H1 (cell line): ENCODE measurements around the gene H2BW1. TPM values are rescaled to one million over a fixed set of nuclear protein-coding genes. Genes with fewer than 3 reads are reported as not detected.

ENCODE experiments used
- CTCF ChIA-PET: fragments of 300-600 bp; sonication (Branson Sonifier 250); formaldehyde crosslinking; loops from one replicate; lab custom pipeline; 2021; ENCODE audit not compliant: partially characterized antibody; lab: Charles Lee
- POLR2A ChIA-PET: fragments of 300-600 bp; sonication (Branson Sonifier 250); formaldehyde crosslinking; loops from one replicate; lab custom pipeline; 2021; ENCODE audit warnings: inconsistent platforms; ENCODE audit not compliant: partially characterized antibody; lab: Charles Lee
- DNase-seq, 2 experiments: peaks; one replicate each; pipeline versions ENCODE4 v3.0.0 to v3.0.0-alpha.2; 2010 to 2022; ENCODE audit warnings: low spot score in 2 of 2, low read depth in 1 of 2, mixed read lengths in 1 of 2
- FAIRE-seq: peaks from 2 replicates; lab custom pipeline; 2011; peaks lifted over from hg19 to GRCh38; lab: Jason Lieb, UNC
- H2AFZ ChIP-seq: 2 replicates; pipeline ENCODE4 v1.8.1; 2012; ENCODE audit warnings: low read length, inconsistent platforms
- H2AK5ac ChIP-seq: 2 replicates; pipeline ENCODE4 v1.6.1; 2013; ENCODE audit warnings: low read depth, low read length
- H2BK120ac ChIP-seq: replicated peaks from 2 replicates; pipeline ENCODE3; 2013; ENCODE audit warnings: low read depth, low read length, inconsistent platforms
- H2BK12ac ChIP-seq: 2 replicates; pipeline ENCODE4 v1.6.1; 2013; ENCODE audit warnings: low read depth, low read length
- H2BK15ac ChIP-seq: 2 replicates; pipeline ENCODE4 v1.6.1; 2013; ENCODE audit warnings: low read length
- H2BK20ac ChIP-seq: 2 replicates; pipeline ENCODE4 v1.6.1; 2013; ENCODE audit warnings: low read length
- H2BK5ac ChIP-seq: 2 replicates; pipeline ENCODE4 v1.6.1; 2013; ENCODE audit warnings: low read depth, low read length
- H3K14ac ChIP-seq: 2 replicates; pipeline ENCODE4 v1.6.1; 2013; ENCODE audit warnings: inconsistent platforms; ENCODE audit not compliant: insufficient read length
- H3K18ac ChIP-seq: 2 replicates; pipeline ENCODE4 v1.6.1; 2013; ENCODE audit warnings: low read length; ENCODE audit errors: extremely low read depth
- H3K23ac ChIP-seq: 2 replicates; pipeline ENCODE4 v1.6.1; 2013; ENCODE audit warnings: inconsistent platforms; ENCODE audit not compliant: insufficient read length
- H3K23me2 ChIP-seq: 2 replicates; pipeline ENCODE4 v1.6.1; 2013; ENCODE audit warnings: low read depth, low read length
- H3K27ac ChIP-seq: 2 replicates; pipeline ENCODE4 v1.6.1; 2011; ENCODE audit warnings: low read depth, low read length, inconsistent platforms
- H3K27me3 ChIP-seq, 4 experiments: replicated peaks in 1 of 4; 1 replicate in 1 of 4; 2 replicates in 3 of 4; pipeline versions ENCODE4 v1.6.1 to v1.8.1; 2011 to 2013; ENCODE audit warnings: low read length in 3 of 4, mild to moderate bottlenecking in 3 of 4, inconsistent platforms in 2 of 4, mixed read lengths in 2 of 4, moderate library complexity in 1 of 4; ENCODE audit not compliant: control insufficient read depth in 3 of 4, insufficient read depth in 3 of 4; ENCODE audit errors: extremely low read depth in 1 of 4
- H3K36me3 ChIP-seq, 4 experiments: 2 replicates each; pipeline versions ENCODE4 v1.6.1 to v1.8.1; 2011 to 2013; ENCODE audit warnings: mild to moderate bottlenecking in 4 of 4, low read length in 3 of 4, moderate library complexity in 2 of 4, control low read depth in 1 of 4, inconsistent platforms in 1 of 4; ENCODE audit not compliant: insufficient read depth in 4 of 4, control insufficient read depth in 2 of 4
- H3K4ac ChIP-seq: replicated peaks from 2 replicates; pipeline ENCODE3; 2013; ENCODE audit warnings: low read length, low read depth, mixed read lengths, inconsistent platforms; ENCODE audit not compliant: insufficient read length
- H3K4me1 ChIP-seq, 4 experiments: replicated peaks in 1 of 4; 1 replicate in 1 of 4; 2 replicates in 3 of 4; pipeline versions ENCODE4 v1.6.1 to v1.8.1; 2011 to 2013; ENCODE audit warnings: low read length in 3 of 4, inconsistent platforms in 2 of 4, mixed read lengths in 1 of 4; ENCODE audit not compliant: insufficient read depth in 4 of 4, control insufficient read depth in 3 of 4
- H3K4me2 ChIP-seq, 2 experiments: 2 replicates each; pipeline versions ENCODE4 v1.6.1 to v1.8.1; 2011 to 2013; ENCODE audit warnings: low read depth in 2 of 2, low read length in 2 of 2, control low read depth in 1 of 2, inconsistent platforms in 1 of 2, mild to moderate bottlenecking in 1 of 2; ENCODE audit not compliant: insufficient read depth in 1 of 2
- H3K4me3 ChIP-seq, 4 experiments: fragments of 200-600, 300-600 bp in 1 of 4; sonication (generic), shearing (Covaris generic), sonication (Bioruptor Twin) in 1 of 4; 2 replicates each; pipeline versions ENCODE4 v1.5.1 to v1.8.1; 2011 to 2016; ENCODE audit warnings: low read length in 4 of 4, low read depth in 3 of 4, control low read depth in 2 of 4, inconsistent platforms in 2 of 4, mild to moderate bottlenecking in 2 of 4, mixed read lengths in 1 of 4, moderate library complexity in 1 of 4; ENCODE audit not compliant: insufficient read depth in 2 of 4; ENCODE audit errors: extremely low read depth in 1 of 4
- H3K56ac ChIP-seq: replicated peaks from 2 replicates; pipeline ENCODE3; 2013; ENCODE audit warnings: low read depth, mild to moderate bottlenecking, mixed read lengths, low read length, inconsistent platforms; ENCODE audit not compliant: insufficient read length
- H3K79me1 ChIP-seq: 2 replicates; pipeline ENCODE4 v1.6.1; 2013; ENCODE audit warnings: low read depth, low read length, control low read depth
- H3K79me2 ChIP-seq, 2 experiments: 2 replicates each; pipeline versions ENCODE4 v1.6.1 to v1.8.1; 2012 to 2013; ENCODE audit warnings: low read length in 2 of 2, mild to moderate bottlenecking in 2 of 2, inconsistent platforms in 1 of 2; ENCODE audit not compliant: insufficient read depth in 2 of 2, control insufficient read depth in 1 of 2
- H3K9ac ChIP-seq, 4 experiments: replicated peaks in 1 of 4; 1 replicate in 1 of 4; 2 replicates in 3 of 4; pipeline versions ENCODE4 v1.6.1 to v1.8.1; 2011 to 2013; ENCODE audit warnings: low read depth in 3 of 4, low read length in 3 of 4, control low read depth in 2 of 4, mild to moderate bottlenecking in 2 of 4, moderate library complexity in 2 of 4, inconsistent platforms in 1 of 4; ENCODE audit errors: extremely low read depth in 1 of 4
- H3K9me3 ChIP-seq, 2 experiments: 2 replicates each; pipeline versions ENCODE4 v1.6.1 to v1.8.1; 2012 to 2013; ENCODE audit warnings: mild to moderate bottlenecking in 2 of 2, moderate library complexity in 2 of 2, control low read depth in 1 of 2, inconsistent platforms in 1 of 2, low read depth in 1 of 2, low read length in 1 of 2, mixed read lengths in 1 of 2; ENCODE audit not compliant: insufficient read depth in 2 of 2
- H4K20me1 ChIP-seq, 2 experiments: replicated peaks in 1 of 2; 2 replicates each; pipeline versions ENCODE3 to v1.8.1; 2011 to 2013; ENCODE audit warnings: inconsistent platforms in 2 of 2, low read length in 2 of 2, mild to moderate bottlenecking in 1 of 2; ENCODE audit not compliant: insufficient read depth in 2 of 2, control insufficient read depth in 1 of 2
- H4K5ac ChIP-seq: 2 replicates; pipeline ENCODE4 v1.6.1; 2013; ENCODE audit warnings: low read length, low read depth, mixed read lengths, inconsistent platforms; ENCODE audit not compliant: insufficient read length
- H4K8ac ChIP-seq: 2 replicates; pipeline ENCODE4 v1.8.0; 2013; ENCODE audit warnings: mild to moderate bottlenecking, moderate library complexity, low read length, inconsistent platforms; ENCODE audit not compliant: insufficient read depth; ENCODE audit errors: extremely low read depth
- H4K91ac ChIP-seq: replicated peaks from 2 replicates; pipeline ENCODE3; 2013; ENCODE audit warnings: low read length, mixed read lengths, inconsistent platforms; ENCODE audit not compliant: insufficient read length
- BACH1 ChIP-seq: IDR thresholded peaks from 2 replicates; pipeline ENCODE4 v1.6.1; 2012; ENCODE audit warnings: low read length, improper control_type of control experiment
- BCL11A ChIP-seq, 2 experiments: IDR thresholded peaks; one replicate each; pipeline ENCODE4 v1.6.1; 2011; ENCODE audit warnings: low read depth in 2 of 2, low read length in 2 of 2, mild to moderate bottlenecking in 2 of 2
- CBX5 ChIP-seq: fragments of 300-800, 300-1000 bp; sonication (generic); IDR thresholded peaks from 2 replicates; pipeline ENCODE4 v1.7.1; 2016; ENCODE audit warnings: antibody characterized with exemption, low read length, low read depth
- CTCF ChIP-seq, 3 experiments: IDR thresholded peaks; 1 replicate in 2 of 3; 2 replicates in 1 of 3; pipeline versions ENCODE4 v1.5.1 to v1.6.1; 2011; ENCODE audit warnings: low read length in 3 of 3, mild to moderate bottlenecking in 3 of 3, inconsistent platforms in 2 of 3, low read depth in 1 of 3, moderate library complexity in 1 of 3; ENCODE audit not compliant: insufficient read depth in 1 of 3; ENCODE audit errors: control extremely low read depth in 1 of 3
- HDAC6 ChIP-seq: IDR thresholded peaks from one replicate; pipeline ENCODE4 v1.7.1; 2012; ENCODE audit warnings: low read depth, mild to moderate bottlenecking, inconsistent platforms, low read length, moderate library complexity
- NANOG ChIP-seq: IDR thresholded peaks from 2 replicates; pipeline ENCODE4 v1.6.1; 2011; ENCODE audit warnings: low read length, low read depth, mild to moderate bottlenecking, inconsistent platforms; ENCODE audit not compliant: insufficient read depth, poor library complexity, severe bottlenecking
- RBBP5 ChIP-seq: IDR thresholded peaks from 2 replicates; pipeline ENCODE4 v1.7.1; 2012; ENCODE audit warnings: low read depth, mild to moderate bottlenecking, inconsistent platforms, low read length, moderate library complexity, borderline replicate concordance
- RNF2 ChIP-seq: fragments of 200-900, 300-1000 bp; sonication (generic); IDR thresholded peaks from 2 replicates; pipeline ENCODE4 v1.7.1; 2016; ENCODE audit warnings: borderline replicate concordance, low read depth, mild to moderate bottlenecking, antibody characterized with exemption, low read length; ENCODE audit not compliant: poor library complexity, severe bottlenecking; ENCODE audit errors: missing control alignments
- RXRA ChIP-seq: IDR thresholded peaks from 2 replicates; pipeline ENCODE4 v1.6.1; 2011; ENCODE audit warnings: low read depth, mild to moderate bottlenecking, low read length, moderate library complexity; ENCODE audit not compliant: insufficient read depth
- USF2 ChIP-seq: IDR thresholded peaks from 2 replicates; pipeline ENCODE4 v1.6.1; 2011; ENCODE audit warnings: low read length, improper control_type of control experiment
- WGBS, 2 experiments: shearing (Covaris generic) in 1 of 2; methylation state at CpG; one replicate each; pipeline versions ENCODE4 v1.1.6 to v1.1.7; 2013 to 2015; ENCODE audit warnings: low lambda C conversion rate in 2 of 2, mixed read lengths in 2 of 2, inconsistent platforms in 1 of 2, low coverage in 1 of 2, missing lambda C conversion rate in 1 of 2; ENCODE audit not compliant: insufficient replicate concordance in 2 of 2, insufficient coverage in 1 of 2, insufficient read length in 1 of 2; ENCODE audit errors: extremely low coverage in 1 of 2, missing lambda C conversion rate in 1 of 2; 5-methylcytosine and 5-hydroxymethylcytosine counted together
- polyA plus RNA-seq, 7 experiments: library from polyadenylated mRNA; depleted of rRNA in 3 of 7; stranded (reverse) in 5 of 7; unstranded in 2 of 7; fragments of >200 nt in 5 of 7; fragments of 200-250 nt in 2 of 7; gene quantifications; 1 replicate in 5 of 7; 2 replicates in 1 of 7; 4 replicates in 1 of 7; pipeline versions ENCODE4 v1.2.1 to v1.2.3, GENCODE V29; 2011 to 2013; ENCODE audit warnings: missing spikeins in 2 of 7, mixed read lengths in 2 of 7
- total RNA-seq: library from RNA; stranded (reverse); fragmentation: NEBNext Ultra II Directional; extraction: Animal tissue kit (Norgen Biotek cat#: 25700); gene quantifications from 2 replicates; pipeline ENCODE4 v1.2.1, GENCODE V29; 2021

H2BW1 gene
- total and polyA plus RNA-seq, 2 of the 8 experiments (the other 6 are each of a cell fraction or from before 2014, with no cell fraction given), result not detected

GRCh38 chrX:104013158-104013557 lies 350 bp downstream of the H2BW1 start:
- no peak overlapping the region for H2AK5ac ChIP-seq
- FAIRE-seq, result no peak
- CTCF ChIA-PET, result no interaction called here
- no peak overlapping the region for H3K9ac ChIP-seq
- no peak for DNase-seq
- no peak overlapping the region for H2BK15ac ChIP-seq
- no peak overlapping the region for H2BK20ac ChIP-seq
- H3K4me3 ChIP-seq, result no peak overlapping the region
- no peak overlapping the region for H3K18ac ChIP-seq
- H4K91ac ChIP-seq, result no peak overlapping the region
- POLR2A ChIA-PET, result no interaction called here
- no peaks in the 10 kb centered on the region for H3K27me3 ChIP-seq
- H3K4me2 ChIP-seq, result no peak overlapping the region
- no peaks in the 10 kb centered on the region for H3K23me2 ChIP-seq
- H3K4me1 ChIP-seq, result no peaks in the 10 kb centered on the region
- H3K79me1 ChIP-seq, result no peaks in the 10 kb centered on the region
- H3K9me3 ChIP-seq, result no peaks in the 10 kb centered on the region
- no peak overlapping the region for H4K5ac ChIP-seq
- no peak overlapping the region for H3K56ac ChIP-seq
- H2BK5ac ChIP-seq, result no peak overlapping the region
- no peak overlapping the region for H3K14ac ChIP-seq
- H2AFZ ChIP-seq, result no peak overlapping the region
- H3K27ac ChIP-seq, result no peak overlapping the region
- H4K8ac ChIP-seq, result no peak overlapping the region
- WGBS, 2 experiments, result 95% methylated on average over 13 of the region's 24 CpGs; no CpG with 5 or more reads in 1 of the 2 experiments
- H2BK120ac ChIP-seq, result no peak overlapping the region
- H3K79me2 ChIP-seq, result no peaks in the 10 kb centered on the region
- H4K20me1 ChIP-seq, result no peaks in the 10 kb centered on the region
- no peak overlapping the region for H3K23ac ChIP-seq
- H3K4ac ChIP-seq, result no peak overlapping the region
- H2BK12ac ChIP-seq, result no peak overlapping the region
- no peaks in the 10 kb centered on the region for H3K36me3 ChIP-seq
- no peak for TF ChIP-seq CBX5
- TF ChIP-seq HDAC6, result no peak
- TF ChIP-seq CTCF (IDR thresholded peaks at IDR 0.05; ENCODE audit: control extremely low read depth in 1 of 3, insufficient read depth in 1 of 3, low read depth in 1 of 3, low read length in 3 of 3), result no peak
- no peak for TF ChIP-seq BCL11A (IDR thresholded peaks at IDR 0.05; ENCODE audit: low read depth in 2 of 2, low read length in 2 of 2)
- no peak for TF ChIP-seq RXRA
- no peak for TF ChIP-seq NANOG
- no peak for TF ChIP-seq BACH1
- TF ChIP-seq USF2, result no peak
- TF ChIP-seq RBBP5, result no peak
- no peak for TF ChIP-seq RNF2
